Duodenal mucosa (tissue), 2 donors: ENCODE measurements around the gene PALS2.

Experiments used
- H3K27ac ChIP-seq: one replicate; pipeline ENCODE4 v1.7.0; 2013; ENCODE audit warnings: low read depth, low read length
- H3K27me3 ChIP-seq, 2 donors: one replicate each; pipeline ENCODE4 v1.7.0; 2013; ENCODE audit warnings: low read length in 2 of 2, control low read depth in 1 of 2; ENCODE audit not compliant: insufficient read depth in 2 of 2, control insufficient read depth in 1 of 2
- H3K36me3 ChIP-seq, 2 donors: one replicate each; pipeline ENCODE4 v1.7.0; 2013; ENCODE audit warnings: low read length in 2 of 2, control low read depth in 1 of 2; ENCODE audit not compliant: insufficient read depth in 2 of 2, control insufficient read depth in 1 of 2
- H3K4me1 ChIP-seq, 2 donors: one replicate each; pipeline ENCODE4 v1.7.0; 2013; ENCODE audit warnings: low read length in 2 of 2, control low read depth in 1 of 2; ENCODE audit not compliant: insufficient read depth in 2 of 2, control insufficient read depth in 1 of 2
- H3K4me3 ChIP-seq, 2 donors: one replicate each; pipeline ENCODE4 v1.7.0; 2013; ENCODE audit warnings: low read length in 2 of 2, low read depth in 1 of 2
- H3K9ac ChIP-seq, 2 donors: one replicate each; pipeline ENCODE4 v1.7.0; 2013; ENCODE audit warnings: low read length in 2 of 2, low read depth in 1 of 2
- H3K9me3 ChIP-seq, 2 donors: one replicate each; pipeline ENCODE4 v1.7.0; 2013; ENCODE audit warnings: low read length in 2 of 2, control low read depth in 1 of 2; ENCODE audit not compliant: control insufficient read depth in 1 of 2

Gene PALS2

GRCh38 chr7:24609059-24609458, 35.8 kb downstream of the PALS2 start:
- Histone ChIP-seq H3K36me3 (no peaks in the 10 kb centered on the region), H3K27me3 (no peaks in the 10 kb centered on the region), H3K27ac (no peak overlapping the region), H3K9me3 (no peaks in the 10 kb centered on the region), H3K4me1 (no peaks in the 10 kb centered on the region), H3K4me3 (no peak overlapping the region), H3K9ac (no peak overlapping the region)

- Histone ChIP-seq H3K9ac (no peak overlapping the region), H3K27me3 (no peaks in the 10 kb centered on the region), H3K4me1 (no peaks in the 10 kb centered on the region), H3K9me3 (no peaks in the 10 kb centered on the region), H3K27ac (no peak overlapping the region), H3K36me3 (no peaks in the 10 kb centered on the region), H3K4me3 (no peak overlapping the region)
Observed at GRCh38 chr7:24609570-24609969, 36.3 kb downstream of the PALS2 start.

- H3K27me3 ChIP-seq, result no peaks in the 10 kb centered on the region
- no peaks in the 10 kb centered on the region for H3K36me3 ChIP-seq
- H3K4me3 ChIP-seq, result no peak overlapping the region
- no peak overlapping the region for H3K27ac ChIP-seq
- H3K4me1 ChIP-seq, result no peaks in the 10 kb centered on the region
- H3K9me3 ChIP-seq, result no peaks in the 10 kb centered on the region
- no peak overlapping the region for H3K9ac ChIP-seq
Observed at GRCh38 chr7:24611130-24611529, 37.9 kb downstream of the PALS2 start.

- H3K9ac ChIP-seq, result no peak overlapping the region
- H3K4me1 ChIP-seq, result no peaks in the 10 kb centered on the region
- no peaks in the 10 kb centered on the region for H3K27me3 ChIP-seq
- H3K27ac ChIP-seq, result no peak overlapping the region
- H3K9me3 ChIP-seq, result no peaks in the 10 kb centered on the region
- no peak overlapping the region for H3K4me3 ChIP-seq
- H3K36me3 ChIP-seq, result no peaks in the 10 kb centered on the region
Observed at GRCh38 chr7:24617957-24618616, 44.8 kb downstream of the PALS2 start.

GRCh38 chr7:24619978-24620377, 46.7 kb downstream of the PALS2 start:
- Histone ChIP-seq H3K4me1 (no peaks in the 10 kb centered on the region), H3K27me3 (no peaks in the 10 kb centered on the region), H3K36me3 (no peaks in the 10 kb centered on the region), H3K4me3 (no peak overlapping the region), H3K9me3 (no peaks in the 10 kb centered on the region), H3K9ac (no peak overlapping the region), H3K27ac (no peak overlapping the region)

- Histone ChIP-seq H3K4me3 (no peak overlapping the region), H3K36me3 (no peaks in the 10 kb centered on the region), H3K4me1 (no peaks in the 10 kb centered on the region), H3K27me3 (no peaks in the 10 kb centered on the region), H3K9ac (no peak overlapping the region), H3K9me3 (no peaks in the 10 kb centered on the region), H3K27ac (no peak overlapping the region)
Observed at GRCh38 chr7:24622646-24623182, 49.5 kb downstream of the PALS2 start.
